Activated T-cell treated with anti-CD3 and anti-CD28 coated beads, Interleukin-2, amount 50 U/mL, for 24 hours (primary cell): ENCODE results near the gene SV2C.
A peak's percentile ranks its signal among the peaks of the same experiment; 100 is the strongest.

ENCODE experiments used
- DNase-seq: peaks from one replicate; pipeline ENCODE4 v3.0.0-alpha.2; 2020
- H3K27ac Mint-ChIP-seq: 2 replicates; pipeline ENCODE4 v1.8.0; 2020; ENCODE audit warnings: mild to moderate bottlenecking, mixed read lengths
- H3K27me3 Mint-ChIP-seq: 2 replicates; pipeline ENCODE4 v1.8.0; 2020; ENCODE audit warnings: mixed read lengths
- H3K36me3 Mint-ChIP-seq: 2 replicates; pipeline ENCODE4 v1.8.0; 2020; ENCODE audit warnings: low read depth, mixed read lengths
- H3K4me1 Mint-ChIP-seq: 2 replicates; pipeline ENCODE4 v1.8.0; 2020; ENCODE audit warnings: low read depth, mixed read lengths
- H3K4me3 Mint-ChIP-seq: 2 replicates; pipeline ENCODE4 v1.8.0; 2020; ENCODE audit warnings: mild to moderate bottlenecking, moderate library complexity, mixed read lengths
- H3K9me3 Mint-ChIP-seq: 2 replicates; pipeline ENCODE4 v1.8.0; 2020; ENCODE audit warnings: mixed read lengths

Gene SV2C

GRCh38 chr5:76372323-76373054, 289.3 kb downstream of the SV2C start:
- Mint-ChIP-seq H3K27ac (no peak overlapping the region), H3K4me1 (peaks cover 26% of the 10 kb centered on the region), H3K36me3 (no peaks in the 10 kb centered on the region), H3K4me3 (no peak overlapping the region), H3K27me3 (no peaks in the 10 kb centered on the region), H3K9me3 (peaks cover 3% of the 10 kb centered on the region)
- DNase-seq, result no peak

GRCh38 chr5:76376148-76376865, 293.1 kb downstream of the SV2C start:
- Mint-ChIP-seq H3K27me3 (no peaks in the 10 kb centered on the region), H3K4me3 (no peak overlapping the region), H3K36me3 (no peaks in the 10 kb centered on the region), H3K9me3 (no peaks in the 10 kb centered on the region), H3K4me1 (peaks cover 25% of the 10 kb centered on the region), H3K27ac (no peak overlapping the region)
- DNase-seq, result no peak

- Mint-ChIP-seq H3K36me3 (no peaks in the 10 kb centered on the region), H3K4me1 (peaks cover 25% of the 10 kb centered on the region), H3K9me3 (no peaks in the 10 kb centered on the region), H3K27me3 (no peaks in the 10 kb centered on the region), H3K4me3 (no peak overlapping the region), H3K27ac (no peak overlapping the region)
- no peak for DNase-seq
Observed at GRCh38 chr5:76376866-76377230, 293.7 kb downstream of the SV2C start.

GRCh38 chr5:76378355-76378754, 295.2 kb downstream of the SV2C start:
- no peaks in the 10 kb centered on the region for H3K9me3 Mint-ChIP-seq
- no peak overlapping the region for H3K27ac Mint-ChIP-seq
- DNase-seq, result no peak
- H3K36me3 Mint-ChIP-seq, result no peaks in the 10 kb centered on the region
- peaks cover 27% of the 10 kb centered on the region for H3K4me1 Mint-ChIP-seq
- H3K27me3 Mint-ChIP-seq, result no peaks in the 10 kb centered on the region
- H3K4me3 Mint-ChIP-seq, result no peak overlapping the region

GRCh38 chr5:76379316-76379715, 296.1 kb downstream of the SV2C start:
- H3K27ac Mint-ChIP-seq, result peak overlapping the region; percentile 22
- H3K4me3 Mint-ChIP-seq, result no peak overlapping the region
- DNase-seq, result no peak
- no peaks in the 10 kb centered on the region for H3K27me3 Mint-ChIP-seq
- H3K36me3 Mint-ChIP-seq, result no peaks in the 10 kb centered on the region
- H3K9me3 Mint-ChIP-seq, result no peaks in the 10 kb centered on the region
- peaks cover 36% of the 10 kb centered on the region for H3K4me1 Mint-ChIP-seq

- H3K27ac Mint-ChIP-seq, result no peak overlapping the region
- peaks cover 40% of the 10 kb centered on the region for H3K4me1 Mint-ChIP-seq
- no peak overlapping the region for H3K4me3 Mint-ChIP-seq
- H3K9me3 Mint-ChIP-seq, result no peaks in the 10 kb centered on the region
- no peak for DNase-seq
- H3K36me3 Mint-ChIP-seq, result no peaks in the 10 kb centered on the region
- H3K27me3 Mint-ChIP-seq, result no peaks in the 10 kb centered on the region
Observed at GRCh38 chr5:76379855-76380254, 296.7 kb downstream of the SV2C start.

GRCh38 chr5:76380346-76381066, 297.3 kb downstream of the SV2C start:
- Mint-ChIP-seq H3K27me3 (no peaks in the 10 kb centered on the region), H3K9me3 (no peaks in the 10 kb centered on the region), H3K36me3 (no peaks in the 10 kb centered on the region), H3K4me1 (peaks cover 46% of the 10 kb centered on the region), H3K27ac (no peak overlapping the region), H3K4me3 (no peak overlapping the region)
- DNase-seq, result no peak

GRCh38 chr5:76383126-76383832, 300.1 kb downstream of the SV2C start:
- Mint-ChIP-seq H3K4me1 (peaks cover 42% of the 10 kb centered on the region), H3K36me3 (no peaks in the 10 kb centered on the region), H3K27ac (no peak overlapping the region), H3K27me3 (no peaks in the 10 kb centered on the region), H3K4me3 (no peak overlapping the region), H3K9me3 (no peaks in the 10 kb centered on the region)
- DNase-seq, result no peak

GRCh38 chr5:76384189-76384588, 301.0 kb downstream of the SV2C start:
- DNase-seq, result no peak
- Mint-ChIP-seq H3K27me3 (no peaks in the 10 kb centered on the region), H3K27ac (no peak overlapping the region), H3K36me3 (no peaks in the 10 kb centered on the region), H3K4me3 (no peak overlapping the region), H3K9me3 (no peaks in the 10 kb centered on the region), H3K4me1 (peaks cover 40% of the 10 kb centered on the region)

GRCh38 chr5:76384705-76385104, 301.5 kb downstream of the SV2C start:
- no peaks in the 10 kb centered on the region for H3K36me3 Mint-ChIP-seq
- no peak for DNase-seq
- no peaks in the 10 kb centered on the region for H3K9me3 Mint-ChIP-seq
- H3K4me3 Mint-ChIP-seq, result no peak overlapping the region
- H3K4me1 Mint-ChIP-seq, result peaks cover 36% of the 10 kb centered on the region
- no peak overlapping the region for H3K27ac Mint-ChIP-seq
- no peaks in the 10 kb centered on the region for H3K27me3 Mint-ChIP-seq

GRCh38 chr5:76385540-76385939, 302.4 kb downstream of the SV2C start:
- Mint-ChIP-seq H3K4me1 (peaks cover 41% of the 10 kb centered on the region), H3K4me3 (no peak overlapping the region), H3K27me3 (no peaks in the 10 kb centered on the region), H3K9me3 (no peaks in the 10 kb centered on the region), H3K36me3 (no peaks in the 10 kb centered on the region), H3K27ac (no peak overlapping the region)
- no peak for DNase-seq

- Mint-ChIP-seq H3K36me3 (no peaks in the 10 kb centered on the region), H3K27me3 (no peaks in the 10 kb centered on the region), H3K4me3 (no peak overlapping the region), H3K4me1 (peaks cover 49% of the 10 kb centered on the region), H3K27ac (no peak overlapping the region), H3K9me3 (no peaks in the 10 kb centered on the region)
- DNase-seq, result no peak
Observed at GRCh38 chr5:76386360-76386759, 303.2 kb downstream of the SV2C start.

- H3K36me3 Mint-ChIP-seq, result no peaks in the 10 kb centered on the region
Observed at GRCh38 chr5:76388236-76388635, 305.1 kb downstream of the SV2C start.

GRCh38 chr5:76388791-76389512, 305.8 kb downstream of the SV2C start:
- Mint-ChIP-seq H3K4me3 (no peak overlapping the region), H3K27me3 (no peaks in the 10 kb centered on the region), H3K9me3 (no peaks in the 10 kb centered on the region), H3K36me3 (no peaks in the 10 kb centered on the region), H3K4me1 (peaks cover 58% of the 10 kb centered on the region), H3K27ac (no peak overlapping the region)
- DNase-seq, result no peak

More at GRCh38 chr5:76388236-76388635, 305.1 kb downstream of the SV2C start:
- DNase-seq, result no peak
- Mint-ChIP-seq H3K9me3 (no peaks in the 10 kb centered on the region), H3K27ac (no peak overlapping the region), H3K27me3 (no peaks in the 10 kb centered on the region), H3K4me3 (no peak overlapping the region), H3K4me1 (peaks cover 60% of the 10 kb centered on the region)
